Body of pancreas (tissue), 4 donors: ENCODE results near the gene PUSL1. TPM values are rescaled to one million over a fixed set of nuclear protein-coding genes. Genes with fewer than 3 reads are reported as not detected.

Experiments
- ATAC-seq: fragments of 150-250 bp; one replicate; pipeline ENCODE4 v1.9.1; 2016
- DNase-seq, 4 donors: peaks; one replicate each; pipeline ENCODE4 v3.0.0-alpha.2; 2019
- H3K27ac ChIP-seq, 4 donors: fragments of 200-600 bp; sonication (generic); 1 replicate in 3 of 4; 2 replicates in 1 of 4; pipeline versions ENCODE4 v1.5.1 to v1.6.1; 2016 to 2019; ENCODE audit warnings: mild to moderate bottlenecking in 1 of 4, mixed read lengths in 1 of 4, moderate library complexity in 1 of 4
- H3K27me3 ChIP-seq, 2 donors: fragments of 200-600 bp; sonication (generic); one replicate each; pipeline ENCODE4 v1.6.0; 2016; ENCODE audit warnings: mild to moderate bottlenecking in 1 of 2
- H3K36me3 ChIP-seq, 2 donors: fragments of 200-600 bp; sonication (generic); replicated peaks in 1 of 2; 2 replicates each; pipeline ENCODE4 v1.5.1; 2016; ENCODE audit warnings: low read depth in 2 of 2; ENCODE audit not compliant: insufficient read depth in 1 of 2
- H3K4me1 ChIP-seq: fragments of 200-600 bp; sonication (generic); one replicate; pipeline ENCODE4 v1.6.0; 2016
- H3K4me3 ChIP-seq, 2 donors: fragments of 200-600 bp; sonication (generic); 1 replicate in 1 of 2; 2 replicates in 1 of 2; pipeline ENCODE4 v1.5.1; 2016 to 2019
- H3K9me3 ChIP-seq, 3 donors: fragments of 200-600 bp; sonication (generic); 1 replicate in 2 of 3; 2 replicates in 1 of 3; pipeline ENCODE4 v1.5.1; 2016
- CTCF ChIP-seq, 7 experiments: fragments of 450-650 bp in 4 of 7; fragments of 200-600 bp in 3 of 7; sonication (generic) in 3 of 7; IDR thresholded peaks; one replicate each; pipeline ENCODE4 v1.5.1; 2016 to 2019; ENCODE audit warnings: antibody characterized with exemption in 7 of 7
- POLR2A ChIP-seq, 3 donors: fragments of 450-650 bp; IDR thresholded peaks; one replicate each; pipeline ENCODE4 v1.6.1; 2016; ENCODE audit warnings: antibody characterized with exemption in 3 of 3, mild to moderate bottlenecking in 2 of 3
- WGBS, 2 donors: methylation state at CpG; one replicate each; pipeline ENCODE4 v1.1.5; 2017; 5-methylcytosine and 5-hydroxymethylcytosine counted together
- intact Hi-C: fragments of 100-400 bp; cut with DNase I; formaldehyde crosslinking; loops from one replicate; pipeline ENCODE4 v1.15.1; 2023
- total RNA-seq, 2 donors: library from RNA; depleted of rRNA; stranded (reverse); fragments of >200 nt; gene quantifications; one replicate each; pipeline ENCODE4 v1.1.0, GENCODE V29; 2016

The PUSL1 gene
- total RNA-seq, 2 donors from 2014 or later = 20.2 to 20.8 TPM

DNA sequence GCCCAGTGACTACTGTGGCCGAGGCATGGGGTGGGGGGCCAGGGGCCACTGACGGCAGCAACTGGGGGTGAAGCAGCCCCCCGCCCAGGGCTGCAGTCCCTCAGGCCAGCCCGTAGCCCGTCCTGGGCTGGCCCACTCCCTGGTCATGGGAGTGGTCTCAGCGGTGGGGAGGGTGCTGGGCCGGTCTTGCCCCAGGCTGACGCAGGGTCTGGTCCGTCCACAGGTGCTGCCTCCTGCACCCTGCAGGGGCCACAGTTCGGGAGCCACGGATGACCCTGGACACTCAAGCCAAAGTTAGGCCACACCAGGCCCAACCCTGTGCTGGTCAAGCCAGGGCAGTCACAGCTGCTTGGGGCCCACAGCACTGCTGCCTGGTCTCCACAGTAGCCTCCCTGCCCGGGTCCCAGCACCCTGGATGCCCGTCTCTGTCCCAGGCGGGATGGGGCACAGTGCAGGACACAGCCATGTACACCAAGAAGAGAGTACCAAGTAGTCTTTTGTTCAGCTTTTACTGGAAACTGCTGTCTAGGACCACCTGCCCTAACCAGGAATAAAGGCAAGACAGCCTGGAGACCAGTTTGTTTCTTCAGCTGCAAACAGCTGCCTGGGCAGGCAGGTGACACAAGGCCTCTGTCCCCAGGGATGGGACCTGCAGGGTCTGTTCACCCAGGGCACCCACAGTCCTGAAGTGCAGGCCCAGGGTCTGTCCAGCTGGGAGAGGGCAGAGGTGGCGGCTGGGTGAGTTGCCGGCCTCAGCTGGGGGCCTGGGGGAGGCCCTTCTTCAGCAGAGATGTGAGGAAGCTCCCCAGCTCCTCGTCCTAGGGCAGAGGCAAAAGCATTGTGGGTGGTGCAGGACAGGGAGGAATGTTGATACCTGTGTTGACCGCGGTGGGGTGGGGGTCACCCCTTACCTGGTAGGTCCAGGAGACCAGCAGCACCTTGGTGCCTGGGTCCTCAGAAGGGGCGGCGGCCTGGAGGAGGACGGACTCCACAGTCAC, 3.0 kb downstream of the PUSL1 start:
- no peak for TF ChIP-seq CTCF (IDR thresholded peaks at IDR 0.05)
- no peak for TF ChIP-seq POLR2A (IDR thresholded peaks at IDR 0.05)
- H3K27ac ChIP-seq = no peak overlapping the region
- no peaks in the 10 kb centered on the region for H3K9me3 ChIP-seq
- WGBS, 2 donors = 90 to 100% methylated on average over 2 to 22 of the region's 22 CpGs
- H3K27me3 ChIP-seq = no peaks in the 10 kb centered on the region
- peaks cover 9 to 32% of the 10 kb centered on the region in 2 donors for H3K36me3 ChIP-seq
- intact Hi-C loops = no loop called here
- H3K4me1 ChIP-seq = peaks cover 28% of the 10 kb centered on the region
- no peak for ATAC-seq
- no peak for DNase-seq
- no peak overlapping the region for H3K4me3 ChIP-seq

DNA sequence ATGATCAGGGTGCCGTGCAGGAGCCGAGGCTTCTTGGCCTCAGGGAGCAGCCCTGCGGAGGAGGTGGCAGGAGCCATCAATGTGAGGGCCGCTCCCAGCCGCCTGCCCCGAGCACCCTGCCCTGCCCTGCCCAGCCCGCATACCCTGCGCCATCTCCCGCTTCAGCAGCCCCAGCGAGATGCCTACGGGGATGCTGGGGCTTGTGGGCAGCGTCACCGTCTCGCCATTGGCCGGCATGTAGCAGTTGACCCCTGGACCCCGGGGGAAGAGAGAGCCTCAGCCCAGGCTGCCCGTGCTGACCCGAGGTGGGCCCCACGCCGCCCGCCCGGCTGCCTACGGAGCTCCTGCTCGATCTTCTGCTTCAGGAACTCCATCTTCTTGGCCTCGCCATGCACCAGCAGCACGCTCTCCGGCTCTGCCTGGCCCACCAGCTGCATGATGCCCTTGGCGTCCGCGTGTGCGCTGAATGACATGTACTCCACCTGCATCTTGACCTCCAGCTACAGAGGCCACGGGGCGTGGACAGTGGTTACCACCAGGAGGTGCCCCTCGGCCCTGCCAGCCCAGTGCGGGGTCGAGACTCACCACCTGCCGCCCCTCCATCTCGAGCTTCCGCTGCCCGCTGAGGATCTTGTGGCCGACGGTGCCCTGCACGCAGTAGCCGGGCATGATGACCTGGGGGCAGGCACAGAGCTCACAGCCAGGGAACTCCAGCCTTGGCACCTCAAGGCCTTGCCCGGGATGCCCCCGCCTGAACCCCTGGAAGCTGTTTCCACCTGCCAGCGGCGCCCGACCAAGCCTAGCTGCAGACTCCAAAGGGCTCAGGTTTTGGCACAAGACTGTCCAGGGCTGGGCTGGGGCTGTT, 4.3 kb downstream of the PUSL1 start:
- Histone ChIP-seq H3K27ac (no peak overlapping the region), H3K4me3 (no peak overlapping the region), H3K4me1 (peaks cover 22% of the 10 kb centered on the region), H3K9me3 (no peaks in the 10 kb centered on the region), H3K27me3 (no peaks in the 10 kb centered on the region), H3K36me3 (peaks cover 9 to 32% of the 10 kb centered on the region in 2 donors)
- DNase-seq (no peak), ATAC-seq (no peak)
- intact Hi-C loops = no loop called here
- 91 to 92% methylated on average over 31 to 42 of the region's 49 CpGs for WGBS, 2 donors
- TF ChIP-seq POLR2A (IDR thresholded peaks at IDR 0.05) (no peak), CTCF (IDR thresholded peaks at IDR 0.05) (no peak)

GRCh38 chr1:1313500-1314236, 5.3 kb downstream of the PUSL1 start:
- Histone ChIP-seq H3K36me3 (peaks cover 9 to 32% of the 10 kb centered on the region in 2 donors), H3K4me3 (no peak overlapping the region), H3K27me3 (no peaks in the 10 kb centered on the region), H3K4me1 (peaks cover 32% of the 10 kb centered on the region), H3K9me3 (no peaks in the 10 kb centered on the region), H3K27ac (no peak overlapping the region)
- ATAC-seq (no peak), DNase-seq (no peak)
- no peak for TF ChIP-seq POLR2A (IDR thresholded peaks at IDR 0.05)
- intact Hi-C loops = no loop called here
- WGBS, 2 donors = 91 to 93% methylated on average over 15 to 37 of the region's 37 CpGs

DNA sequence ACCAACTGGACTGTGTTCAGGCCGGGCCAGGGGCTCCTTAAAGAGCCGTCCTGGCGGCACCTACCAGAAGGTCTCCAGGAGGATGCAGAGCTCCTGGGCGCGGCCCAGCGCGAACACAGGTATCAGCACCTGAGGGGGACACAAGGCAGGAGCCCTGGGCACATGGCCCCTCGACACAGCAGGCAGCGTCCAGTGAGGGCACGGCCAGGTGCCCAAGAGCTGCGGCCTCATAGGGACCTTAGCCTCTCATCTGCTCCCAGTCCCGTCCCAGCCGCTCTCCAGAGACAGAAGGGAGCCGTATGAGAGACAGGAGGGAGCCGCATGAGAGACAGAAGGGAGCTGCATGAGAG, 5.8 kb downstream of the PUSL1 start:
- no peak overlapping the region for H3K4me3 ChIP-seq
- H3K4me1 ChIP-seq = peaks cover 34% of the 10 kb centered on the region
- H3K9me3 ChIP-seq = no peaks in the 10 kb centered on the region
- TF ChIP-seq CTCF (IDR thresholded peaks at IDR 0.05) (no peak), POLR2A (IDR thresholded peaks at IDR 0.05) (no peak)
- intact Hi-C loops = no loop called here
- 79 to 85% methylated on average over 3 to 10 of the region's 15 CpGs for WGBS, 2 donors
- no peak overlapping the region for H3K27ac ChIP-seq
- H3K27me3 ChIP-seq = no peaks in the 10 kb centered on the region
- peaks cover 9 to 32% of the 10 kb centered on the region in 2 donors for H3K36me3 ChIP-seq
- DNase-seq (no peak), ATAC-seq (no peak)
